GM18861 (cell line): ENCODE measurements around the gene ANKIB1.

ENCODE experiments used
- ATAC-seq: cut with Tn5 transposase; IDR thresholded peaks from one replicate; pipeline ENCODE4 v1.9.1; 2021; ENCODE audit not compliant: unreplicated experiment

ANKIB1 gene

GRCh38 chr7:92446869-92447344, 201.1 kb downstream of the ANKIB1 start:
- no peak for ATAC-seq

GRCh38 chr7:92447345-92448204, 201.8 kb downstream of the ANKIB1 start, which contains the start of gene GATAD1:
TSS of gene GATAD1 (plus strand) at chr7:92447482. CDS start at chr7:92447730, 248 bp downstream.
- peak; percentile 81 for ATAC-seq

- ATAC-seq: peak; percentile 37
These were observed 202.5 kb downstream of the ANKIB1 start for GRCh38 chr7:92448205-92448747.
